HepG2 (cell line): ENCODE results near the gene FMNL2. TPM values are rescaled to one million over a fixed set of nuclear protein-coding genes. Genes with fewer than 3 reads are reported as not detected.

Experiments
- ATAC-seq: fragments of 200-7000 bp; cut with Tn5 transposase; 3 replicates; pipeline ENCODE4 v1.9.1; 2020; ENCODE audit warnings: mild to moderate bottlenecking, moderate library complexity
- BruUV-seq: library from RNA; stranded (reverse); fragments of 400-500 nt; replicated peaks from 2 replicates; lab custom pipeline; 2021; lab: Mats Ljungman, UMichigan
- CTCF ChIA-PET: fragments of 300-600 bp; formaldehyde crosslinking; extraction: SDS; loops from one replicate; lab custom pipeline; 2021; ENCODE audit warnings: low total read pairs, inconsistent platforms, low intra/inter-chr PET ratio; lab: Yijun Ruan, JAX
- POLR2A ChIA-PET: fragments of 350-600 bp; sonication (Branson Sonifier 250); formaldehyde crosslinking; loops from one replicate; lab custom pipeline; 2020; ENCODE audit warnings: antibody characterized with exemption, inconsistent platforms; lab: Yijun Ruan, JAX
- DNase-seq: peaks from one replicate; pipeline ENCODE4 v3.0.0-alpha.2; 2015; ENCODE audit warnings: low spot score
- FAIRE-seq: peaks from 3 replicates; lab custom pipeline; 2011; peaks lifted over from hg19 to GRCh38; lab: Jason Lieb, UNC
- H2AFZ ChIP-seq: one replicate; pipeline ENCODE4 v1.6.1; 2011; ENCODE audit warnings: low read length, inconsistent platforms
- H3K27ac ChIP-seq: fragments of 300-600 bp; 3 replicates; pipeline ENCODE4 v1.8.0; 2011; ENCODE audit warnings: mixed run types, mild to moderate bottlenecking, mixed read lengths, low read length, inconsistent platforms; ENCODE audit not compliant: insufficient read depth; ENCODE audit errors: extremely low read length
- H3K27me3 ChIP-seq, 2 experiments: fragments of 200-600 bp in 1 of 2; 2 replicates in 1 of 2; 3 replicates in 1 of 2; pipeline versions ENCODE4 v1.6.0 to v1.8.0; 2011; ENCODE audit warnings: low read length in 2 of 2, mild to moderate bottlenecking in 2 of 2, moderate library complexity in 2 of 2, inconsistent platforms in 1 of 2; ENCODE audit not compliant: insufficient read depth in 2 of 2, control insufficient read depth in 1 of 2
- H3K36me3 ChIP-seq, 2 experiments: fragments of 200-600 bp in 1 of 2; replicated peaks in 1 of 2; 2 replicates in 1 of 2; 3 replicates in 1 of 2; pipeline versions ENCODE4 v1.5.1 to v1.8.0; 2011; ENCODE audit warnings: low read length in 2 of 2, inconsistent platforms in 1 of 2; ENCODE audit not compliant: insufficient read depth in 2 of 2, control insufficient read depth in 1 of 2
- H3K4me1 ChIP-seq: 2 replicates; pipeline ENCODE4 v1.5.1; 2012; ENCODE audit warnings: low read length, inconsistent platforms; ENCODE audit not compliant: insufficient read depth
- H3K4me2 ChIP-seq: 2 replicates; pipeline ENCODE4 v1.6.0; 2011; ENCODE audit warnings: low read depth, low read length, inconsistent platforms
- H3K4me3 ChIP-seq, 3 experiments: fragments of 200-600 bp in 1 of 3; sonication (generic), shearing (Covaris generic) in 1 of 3; replicated peaks in 1 of 3; 2 replicates each; pipeline ENCODE4 v1.5.1; 2011 to 2016; ENCODE audit warnings: low read length in 3 of 3, inconsistent platforms in 2 of 3, low read depth in 2 of 3, mild to moderate bottlenecking in 2 of 3, control low read depth in 1 of 3, mixed read lengths in 1 of 3; ENCODE audit not compliant: insufficient read depth in 1 of 3
- H3K79me2 ChIP-seq: one replicate; pipeline ENCODE4 v1.6.1; 2011; ENCODE audit warnings: low read length, inconsistent platforms; ENCODE audit not compliant: insufficient read depth
- H3K9ac ChIP-seq: 2 replicates; pipeline ENCODE4 v1.6.0; 2011; ENCODE audit warnings: mild to moderate bottlenecking, low read depth, low read length, inconsistent platforms; ENCODE audit not compliant: insufficient read depth
- H3K9me3 ChIP-seq: 2 replicates; pipeline ENCODE4 v1.5.1; 2012; ENCODE audit warnings: mild to moderate bottlenecking, low read length
- H4K20me1 ChIP-seq: 2 replicates; pipeline ENCODE4 v1.6.0; 2011; ENCODE audit warnings: inconsistent platforms, mild to moderate bottlenecking, low read length, moderate library complexity; ENCODE audit not compliant: insufficient read depth
- CEBPB ChIP-seq: IDR thresholded peaks from 2 replicates; pipeline ENCODE4 v1.6.1; 2011; ENCODE audit warnings: low read depth, low read length, improper control_type of control experiment, borderline replicate concordance
- IRF2 ChIP-seq: IDR thresholded peaks from 2 replicates; pipeline ENCODE4 v1.6.1; 2018; ENCODE audit warnings: missing genetic modification reagents, missing compliant biosample characterization
- IRX3 ChIP-seq: sonication (generic); formaldehyde crosslinking; IDR thresholded peaks from 2 replicates; pipeline ENCODE4 v1.8.1; 2023; ENCODE audit warnings: mild to moderate bottlenecking, low read depth, missing genetic modification reagents, borderline replicate concordance
- KAT2B ChIP-seq: fragments of 150-350 bp; IDR thresholded peaks from 2 replicates; pipeline ENCODE4 v1.6.1; 2014; ENCODE audit warnings: low read depth, low read length, borderline replicate concordance
- KDM5B ChIP-seq: sonication (generic); formaldehyde crosslinking; IDR thresholded peaks from 2 replicates; pipeline ENCODE4 v1.4.0; 2020; ENCODE audit warnings: missing genetic modification reagents, mild to moderate bottlenecking, borderline replicate concordance
- MEF2D ChIP-seq: sonication (generic); formaldehyde crosslinking; IDR thresholded peaks from 2 replicates; pipeline ENCODE4 v1.5.1; 2020; ENCODE audit warnings: mild to moderate bottlenecking, missing genetic modification reagents
- SSRP1 ChIP-seq: IDR thresholded peaks from 2 replicates; pipeline ENCODE4 v1.6.1; 2016; ENCODE audit warnings: control low read depth
- TBX3 ChIP-seq: fragments of 450-650 bp; IDR thresholded peaks from 2 replicates; pipeline ENCODE4 v1.6.1; 2017; ENCODE audit warnings: antibody characterized with exemption, mild to moderate bottlenecking, inconsistent platforms, borderline replicate concordance
- TCF7L2 ChIP-seq: IDR thresholded peaks from 2 replicates; pipeline ENCODE4 v1.6.1; 2011; ENCODE audit warnings: mild to moderate bottlenecking, low read depth, low read length, moderate library complexity
- in situ Hi-C: cut with HindIII; loops from 2 replicates; pipeline ENCODE4 v1.10.0; 2017; ENCODE audit warnings: low pct_unique_long_range_greater_than_20kb; ENCODE audit not compliant: extremely low pct_ligation_motif_present
- intact Hi-C: fragments of 100-400 bp; cut with micrococcal nuclease; formaldehyde crosslinking; loops from one replicate; pipeline ENCODE4 v1.10.0; 2022; ENCODE audit not compliant: unreplicated experiment
- polyA plus RNA-seq, 8 experiments: library from polyadenylated mRNA; depleted of rRNA in 3 of 8; stranded (reverse) in 7 of 8; unstranded in 1 of 8; fragments of >200 nt; fragmentation: Illumina TruSeq in 4 of 8; extraction: Trizol in 4 of 8; gene quantifications; 2 replicates each; pipeline versions ENCODE4 v1.2.1 to v1.2.3, GENCODE V29; 2011 to 2016; ENCODE audit warnings: low read depth in 4 of 8, missing spikeins in 1 of 8, mixed read lengths in 1 of 8; ENCODE audit not compliant: insufficient read depth in 1 of 8
- total RNA-seq, 5 experiments: library from RNA; depleted of rRNA; stranded (reverse); fragments of >200 nt; fragmentation: Illumina TruSeq; extraction: Trizol; gene quantifications; 2 replicates each; pipeline ENCODE4 v1.2.3, GENCODE V29; 2016; ENCODE audit warnings: low read depth in 1 of 5
- TF ChIP-seq, protein P1 (sequence below): sonication (generic); formaldehyde crosslinking; IDR thresholded peaks from 2 replicates; pipeline ENCODE4 v1.4.0; 2020; ENCODE audit warnings: mild to moderate bottlenecking, missing genetic modification reagents
- TF ChIP-seq, protein P2 (sequence below): sonication (generic); formaldehyde crosslinking; IDR thresholded peaks from 2 replicates; pipeline ENCODE4 v1.4.0; 2020; ENCODE audit warnings: missing genetic modification reagents
- TF ChIP-seq, protein P3 (sequence below): sonication (generic); formaldehyde crosslinking; IDR thresholded peaks from 2 replicates; pipeline ENCODE4 v1.4.0; 2020; ENCODE audit warnings: missing genetic modification reagents
- TF ChIP-seq, protein P4 (sequence below): sonication (generic); formaldehyde crosslinking; IDR thresholded peaks from 2 replicates; pipeline ENCODE4 v1.4.0; 2020; ENCODE audit warnings: missing genetic modification reagents
- TF ChIP-seq, protein P5 (sequence below): sonication (generic); formaldehyde crosslinking; IDR thresholded peaks from 2 replicates; pipeline ENCODE4 v1.4.0; 2020; ENCODE audit warnings: missing genetic modification reagents

The FMNL2 gene
- total and polyA plus RNA-seq, 2 of the 13 experiments (the other 11 are each of a cell fraction or from before 2014, with no cell fraction given): 66.5 to 67.7 TPM

DNA sequence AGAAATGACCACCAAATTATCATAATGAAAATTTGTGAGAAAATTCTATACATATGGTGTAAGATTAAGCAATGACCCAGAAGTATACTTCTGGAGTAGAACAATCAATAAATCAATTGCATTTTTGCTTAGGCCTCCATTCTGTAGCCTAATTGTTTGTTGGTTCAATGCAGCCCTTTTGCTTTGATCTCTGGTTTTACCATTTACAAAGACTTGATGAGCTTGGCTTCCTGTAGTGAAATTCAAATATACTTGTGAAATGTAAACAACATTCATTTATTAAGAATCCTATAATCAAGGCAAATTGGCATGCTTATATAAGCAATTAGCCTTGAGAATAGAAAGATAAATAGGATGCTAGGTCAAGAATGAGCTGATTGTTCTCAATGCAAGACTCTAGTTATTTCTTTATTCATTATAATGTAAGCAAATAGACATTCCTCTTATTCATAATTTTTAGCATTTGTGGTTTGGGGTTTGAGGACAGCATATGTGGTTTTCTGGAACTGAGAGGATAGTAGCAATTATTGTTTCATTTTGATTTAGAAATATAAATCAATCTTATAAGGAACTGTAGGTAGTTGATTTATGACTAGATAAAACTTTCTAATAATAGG, 9.7 kb downstream of the FMNL2 start:
- ATAC-seq: peak; percentile 41
- Histone ChIP-seq H4K20me1 (peaks cover 30% of the 10 kb centered on the region), H3K27me3 (no peaks in the 10 kb centered on the region), H3K4me3 (no peak overlapping the region), H3K36me3 (peaks cover 13 to 37% of the 10 kb centered on the region in 2 experiments), H3K9me3 (no peaks in the 10 kb centered on the region), H3K79me2 (peaks cover 90% of the 10 kb centered on the region), H3K27ac (peak overlapping the region; percentile 38), H3K9ac (no peak overlapping the region), H2AFZ (no peak overlapping the region), H3K4me1 (peaks cover 95% of the 10 kb centered on the region), H3K4me2 (no peak overlapping the region)
- CTCF ChIA-PET: no interaction called here
- DNase-seq: peak; percentile 82
- POLR2A ChIA-PET: interaction anchor here (0.8 to 1.7 kb wide), 6 partner anchors 8 to 302 kb away, joined by 3 to 6 read pairs (median 4); partner anchors contain the start of gene FMNL2
- BruUV-seq: no TSS peak
- in situ Hi-C loops: no loop called here
- intact Hi-C loops: no loop called here
- FAIRE-seq: no peak
- TF ChIP-seq TCF7L2 (peak; percentile 97), IRF2 (peak; percentile 47; the same call in 1 of the 2 replicates), SSRP1 (CRISPR knock-in tag) (peak; percentile 38; the same call in 1 of the 2 replicates), KDM5B (CRISPR knock-in tag) (no peak), KAT2B (peak; percentile 100), IRX3 (CRISPR knock-in tag) (no peak), CEBPB (peak; percentile 77; the same call in 1 of the 2 replicates), TBX3 (peak; percentile 97), MEF2D (CRISPR knock-in tag) (0 out of 2 replicates have a peak, but pooled peaks have one; percentile 43)
- TF ChIP-seq, protein P1, sequence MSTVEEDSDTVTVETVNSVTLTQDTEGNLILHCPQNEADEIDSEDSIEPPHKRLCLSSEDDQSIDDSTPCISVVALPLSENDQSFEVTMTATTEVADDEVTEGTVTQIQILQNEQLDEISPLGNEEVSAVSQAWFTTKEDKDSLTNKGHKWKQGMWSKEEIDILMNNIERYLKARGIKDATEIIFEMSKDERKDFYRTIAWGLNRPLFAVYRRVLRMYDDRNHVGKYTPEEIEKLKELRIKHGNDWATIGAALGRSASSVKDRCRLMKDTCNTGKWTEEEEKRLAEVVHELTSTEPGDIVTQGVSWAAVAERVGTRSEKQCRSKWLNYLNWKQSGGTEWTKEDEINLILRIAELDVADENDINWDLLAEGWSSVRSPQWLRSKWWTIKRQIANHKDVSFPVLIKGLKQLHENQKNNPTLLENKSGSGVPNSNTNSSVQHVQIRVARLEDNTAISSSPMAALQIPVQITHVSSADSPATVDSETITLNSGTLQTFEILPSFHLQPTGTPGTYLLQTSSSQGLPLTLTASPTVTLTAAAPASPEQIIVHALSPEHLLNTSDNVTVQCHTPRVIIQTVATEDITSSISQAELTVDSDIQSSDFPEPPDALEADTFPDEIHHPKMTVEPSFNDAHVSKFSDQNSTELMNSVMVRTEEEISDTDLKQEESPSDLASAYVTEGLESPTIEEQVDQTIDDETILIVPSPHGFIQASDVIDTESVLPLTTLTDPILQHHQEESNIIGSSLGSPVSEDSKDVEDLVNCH (CRISPR knock-in tag): no peak
- TF ChIP-seq, protein P2, sequence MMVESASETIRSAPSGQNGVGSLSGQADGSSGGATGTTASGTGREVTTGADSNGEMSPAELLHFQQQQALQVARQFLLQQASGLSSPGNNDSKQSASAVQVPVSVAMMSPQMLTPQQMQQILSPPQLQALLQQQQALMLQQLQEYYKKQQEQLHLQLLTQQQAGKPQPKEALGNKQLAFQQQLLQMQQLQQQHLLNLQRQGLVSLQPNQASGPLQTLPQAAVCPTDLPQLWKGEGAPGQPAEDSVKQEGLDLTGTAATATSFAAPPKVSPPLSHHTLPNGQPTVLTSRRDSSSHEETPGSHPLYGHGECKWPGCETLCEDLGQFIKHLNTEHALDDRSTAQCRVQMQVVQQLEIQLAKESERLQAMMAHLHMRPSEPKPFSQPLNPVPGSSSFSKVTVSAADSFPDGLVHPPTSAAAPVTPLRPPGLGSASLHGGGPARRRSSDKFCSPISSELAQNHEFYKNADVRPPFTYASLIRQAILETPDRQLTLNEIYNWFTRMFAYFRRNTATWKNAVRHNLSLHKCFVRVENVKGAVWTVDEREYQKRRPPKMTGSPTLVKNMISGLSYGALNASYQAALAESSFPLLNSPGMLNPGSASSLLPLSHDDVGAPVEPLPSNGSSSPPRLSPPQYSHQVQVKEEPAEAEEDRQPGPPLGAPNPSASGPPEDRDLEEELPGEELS: peak; percentile 99
- TF ChIP-seq, protein P3, sequence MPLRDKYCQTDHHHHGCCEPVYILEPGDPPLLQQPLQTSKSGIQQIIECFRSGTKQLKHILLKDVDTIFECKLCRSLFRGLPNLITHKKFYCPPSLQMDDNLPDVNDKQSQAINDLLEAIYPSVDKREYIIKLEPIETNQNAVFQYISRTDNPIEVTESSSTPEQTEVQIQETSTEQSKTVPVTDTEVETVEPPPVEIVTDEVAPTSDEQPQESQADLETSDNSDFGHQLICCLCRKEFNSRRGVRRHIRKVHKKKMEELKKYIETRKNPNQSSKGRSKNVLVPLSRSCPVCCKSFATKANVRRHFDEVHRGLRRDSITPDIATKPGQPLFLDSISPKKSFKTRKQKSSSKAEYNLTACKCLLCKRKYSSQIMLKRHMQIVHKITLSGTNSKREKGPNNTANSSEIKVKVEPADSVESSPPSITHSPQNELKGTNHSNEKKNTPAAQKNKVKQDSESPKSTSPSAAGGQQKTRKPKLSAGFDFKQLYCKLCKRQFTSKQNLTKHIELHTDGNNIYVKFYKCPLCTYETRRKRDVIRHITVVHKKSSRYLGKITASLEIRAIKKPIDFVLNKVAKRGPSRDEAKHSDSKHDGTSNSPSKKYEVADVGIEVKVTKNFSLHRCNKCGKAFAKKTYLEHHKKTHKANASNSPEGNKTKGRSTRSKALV: 0 out of 2 replicates have a peak, but pooled peaks have one; percentile 17
- TF ChIP-seq, protein P4, sequence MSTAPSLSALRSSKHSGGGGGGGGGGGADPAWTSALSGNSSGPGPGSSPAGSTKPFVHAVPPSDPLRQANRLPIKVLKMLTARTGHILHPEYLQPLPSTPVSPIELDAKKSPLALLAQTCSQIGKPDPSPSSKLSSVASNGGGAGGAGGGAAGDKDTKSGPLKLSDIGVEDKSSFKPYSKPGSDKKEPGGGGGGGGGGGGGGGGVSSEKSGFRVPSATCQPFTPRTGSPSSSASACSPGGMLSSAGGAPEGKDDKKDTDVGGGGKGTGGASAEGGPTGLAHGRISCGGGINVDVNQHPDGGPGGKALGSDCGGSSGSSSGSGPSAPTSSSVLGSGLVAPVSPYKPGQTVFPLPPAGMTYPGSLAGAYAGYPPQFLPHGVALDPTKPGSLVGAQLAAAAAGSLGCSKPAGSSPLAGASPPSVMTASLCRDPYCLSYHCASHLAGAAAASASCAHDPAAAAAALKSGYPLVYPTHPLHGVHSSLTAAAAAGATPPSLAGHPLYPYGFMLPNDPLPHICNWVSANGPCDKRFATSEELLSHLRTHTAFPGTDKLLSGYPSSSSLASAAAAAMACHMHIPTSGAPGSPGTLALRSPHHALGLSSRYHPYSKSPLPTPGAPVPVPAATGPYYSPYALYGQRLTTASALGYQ (CRISPR knock-in tag): peak; percentile 95
- TF ChIP-seq, protein P5, sequence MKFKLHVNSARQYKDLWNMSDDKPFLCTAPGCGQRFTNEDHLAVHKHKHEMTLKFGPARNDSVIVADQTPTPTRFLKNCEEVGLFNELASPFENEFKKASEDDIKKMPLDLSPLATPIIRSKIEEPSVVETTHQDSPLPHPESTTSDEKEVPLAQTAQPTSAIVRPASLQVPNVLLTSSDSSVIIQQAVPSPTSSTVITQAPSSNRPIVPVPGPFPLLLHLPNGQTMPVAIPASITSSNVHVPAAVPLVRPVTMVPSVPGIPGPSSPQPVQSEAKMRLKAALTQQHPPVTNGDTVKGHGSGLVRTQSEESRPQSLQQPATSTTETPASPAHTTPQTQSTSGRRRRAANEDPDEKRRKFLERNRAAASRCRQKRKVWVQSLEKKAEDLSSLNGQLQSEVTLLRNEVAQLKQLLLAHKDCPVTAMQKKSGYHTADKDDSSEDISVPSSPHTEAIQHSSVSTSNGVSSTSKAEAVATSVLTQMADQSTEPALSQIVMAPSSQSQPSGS (CRISPR knock-in tag): peak; percentile 51; the same call in 1 of the 2 replicates
